Medulla oblongata (tissue), 1 donor: ENCODE measurements around the gene GABRE.
"Not testable (repeated sequence)": the region's sequence is repeated elsewhere in the genome, so short reads cannot be mapped to it uniquely, and the experiment has no call there.

Experiments used
- DNase-seq: peaks from one replicate; pipeline ENCODE4 v3.0.0-alpha.2; 2015; ENCODE audit errors: extremely low spot score

GABRE gene

GRCh38 chrX:151970027-151970426 is 4.4 kb downstream of the GABRE start:
- no peak for DNase-seq

- DNase-seq: no peak
Observed at GRCh38 chrX:151966236-151966635, 8.2 kb downstream of the GABRE start.

GRCh38 chrX:151962034-151962433 is 12.4 kb downstream of the GABRE start:
- DNase-seq: no peak

GRCh38 chrX:151958101-151958500 is 16.4 kb downstream of the GABRE start:
- no peak for DNase-seq

- no peak for DNase-seq
Observed at GRCh38 chrX:151954730-151955129, 19.7 kb downstream of the GABRE start.

- DNase-seq: no peak
Observed at GRCh38 chrX:151938172-151938571, 36.3 kb downstream of the GABRE start.

GRCh38 chrX:151935358-151935757 is 39.1 kb downstream of the GABRE start:
- DNase-seq: no peak

GRCh38 chrX:151929126-151929525 is 45.4 kb downstream of the GABRE start:
- DNase-seq: no peak

GRCh38 chrX:151923648-151924047 is 50.8 kb downstream of the GABRE start:
- no peak for DNase-seq

GRCh38 chrX:151922692-151923091 is 51.8 kb downstream of the GABRE start:
- DNase-seq: no peak

GRCh38 chrX:151921866-151922265 is 52.6 kb downstream of the GABRE start:
- DNase-seq: no peak

- no peak for DNase-seq
Observed at GRCh38 chrX:151921292-151921691, 53.2 kb downstream of the GABRE start.

GRCh38 chrX:151920530-151920929 is 53.9 kb downstream of the GABRE start:
- DNase-seq: no peak

- DNase-seq: no peak
Observed at GRCh38 chrX:151920101-151920500, 54.4 kb downstream of the GABRE start.

GRCh38 chrX:151919610-151920009 is 54.9 kb downstream of the GABRE start:
- no peak for DNase-seq

- DNase-seq: not testable (repeated sequence)
Observed at GRCh38 chrX:151918736-151919135, 55.7 kb downstream of the GABRE start.

GRCh38 chrX:151912780-151913179 is 61.7 kb downstream of the GABRE start, which contains the start of gene MAGEA4:
Gene MAGEA4 (plus strand): TSS chrX:151912889. CDS start chrX:151923665, 10,776 bp downstream.
- no peak for DNase-seq

- DNase-seq: no peak
Observed at GRCh38 chrX:151912221-151912620, 62.3 kb downstream of the GABRE start.

GRCh38 chrX:151904989-151905388 is 69.5 kb downstream of the GABRE start:
- DNase-seq: no peak
